Measurements from ENCODE around the gene TNNT2.

TNNT2 gene

DNA sequence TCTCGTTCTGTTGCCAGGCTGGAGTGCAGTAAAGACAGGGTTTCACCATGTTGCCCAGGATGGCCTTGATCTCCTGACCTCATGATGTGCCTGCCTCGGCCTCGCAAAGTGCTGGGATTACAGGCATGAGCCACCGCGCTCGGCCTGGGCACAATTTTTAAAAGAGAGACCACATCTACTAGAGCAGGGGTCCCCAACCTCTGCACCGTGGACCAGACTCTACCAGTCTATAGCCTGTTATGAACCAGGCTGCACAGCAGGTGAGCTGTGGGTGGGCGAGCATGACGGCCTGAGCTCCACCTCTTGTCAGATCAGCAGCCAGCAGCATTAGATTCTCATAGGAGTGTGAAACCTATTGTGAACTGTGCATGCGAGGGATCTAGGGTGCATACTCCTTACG is 20.8 kb downstream of the TNNT2 start:
- DNase-seq (ENCODE audit: low spot score) = no peak

DNA sequence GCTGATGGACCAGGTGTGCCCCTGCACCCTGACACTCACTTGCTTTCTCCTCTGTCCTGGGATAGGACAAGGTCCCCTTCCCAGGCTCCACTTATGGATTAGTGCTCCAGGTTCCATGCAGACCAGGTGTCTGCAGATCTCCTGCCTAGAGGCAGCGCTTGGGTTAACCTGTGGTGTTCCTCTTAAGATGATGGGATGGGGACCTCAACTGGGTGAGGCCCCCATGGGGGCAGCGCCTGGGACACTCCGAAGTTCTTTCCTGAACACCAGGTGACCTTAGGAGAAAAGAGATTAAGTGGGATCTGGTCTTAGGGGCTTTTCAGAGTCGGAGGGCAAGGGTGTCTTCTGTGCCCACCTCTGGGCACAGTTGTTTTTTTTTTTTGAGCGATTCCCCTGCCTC is 21.2 kb downstream of the TNNT2 start:
- DNase-seq (ENCODE audit: low spot score) = no peak

DNA sequence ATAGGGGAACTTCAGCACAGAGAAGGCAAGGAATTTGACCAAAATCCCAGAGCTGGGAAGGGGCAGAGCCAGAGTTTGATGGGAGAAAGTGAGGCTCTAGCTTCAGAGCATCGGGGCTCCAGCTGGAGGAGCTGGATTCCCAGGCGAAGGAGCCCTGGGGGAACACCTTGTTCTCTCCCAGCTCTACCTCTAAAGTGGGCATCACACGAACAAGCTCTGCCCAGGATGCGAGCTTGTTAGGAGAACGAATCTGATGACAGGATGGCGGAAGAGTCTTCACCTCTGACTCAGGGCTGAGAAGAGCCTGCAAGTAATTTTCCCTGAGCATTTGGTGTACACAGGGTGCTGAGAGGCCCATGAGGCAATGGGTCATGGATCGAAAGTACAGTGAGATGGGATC is 22.0 kb downstream of the TNNT2 start:
- DNase-seq (ENCODE audit: low spot score) = no peak

DNA sequence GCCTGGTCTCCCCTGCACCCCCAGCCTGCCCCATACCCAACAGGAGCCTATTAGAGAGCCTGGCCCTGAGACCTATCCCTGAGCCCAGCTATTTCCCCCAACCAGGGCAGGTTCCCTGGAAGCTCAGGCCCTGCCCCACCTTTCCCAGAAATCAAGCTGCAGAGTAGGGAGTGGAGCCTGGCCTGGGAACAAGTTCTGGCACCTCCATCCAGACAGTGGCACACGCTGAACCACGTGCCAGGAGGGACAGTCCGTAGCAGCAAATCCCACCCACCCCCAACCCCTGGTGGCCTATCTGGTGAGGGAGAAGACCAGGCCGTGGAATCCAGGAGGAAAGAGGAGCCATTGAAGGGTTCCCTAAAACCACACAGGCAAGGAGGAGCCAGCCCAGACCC is 22.6 kb downstream of the TNNT2 start:
- DNase-seq (ENCODE audit: low spot score) = no peak

GRCh38 chr1:201354151-201354900 is 23.2 kb downstream of the TNNT2 start:
- DNase-seq (ENCODE audit: low spot score) = no peak

- DNase-seq (ENCODE audit: low spot score) = no peak
Observed at GRCh38 chr1:201353186-201353940, 24.1 kb downstream of the TNNT2 start.

GRCh38 chr1:201351617-201352016 is 25.9 kb downstream of the TNNT2 start:
- no peak for DNase-seq (ENCODE audit: low spot score)

GRCh38 chr1:201350884-201351283 is 26.6 kb downstream of the TNNT2 start:
- no peak for DNase-seq (ENCODE audit: low spot score)

- no peak for DNase-seq (ENCODE audit: low spot score)
Observed at GRCh38 chr1:201350361-201350725, 27.1 kb downstream of the TNNT2 start.

GRCh38 chr1:201349092-201349491 is 28.4 kb downstream of the TNNT2 start:
- no peak for DNase-seq (ENCODE audit: low spot score)

- peak; percentile 60 for DNase-seq (ENCODE audit: low spot score)
Observed at GRCh38 chr1:201348211-201348566, 29.3 kb downstream of the TNNT2 start.

DNA sequence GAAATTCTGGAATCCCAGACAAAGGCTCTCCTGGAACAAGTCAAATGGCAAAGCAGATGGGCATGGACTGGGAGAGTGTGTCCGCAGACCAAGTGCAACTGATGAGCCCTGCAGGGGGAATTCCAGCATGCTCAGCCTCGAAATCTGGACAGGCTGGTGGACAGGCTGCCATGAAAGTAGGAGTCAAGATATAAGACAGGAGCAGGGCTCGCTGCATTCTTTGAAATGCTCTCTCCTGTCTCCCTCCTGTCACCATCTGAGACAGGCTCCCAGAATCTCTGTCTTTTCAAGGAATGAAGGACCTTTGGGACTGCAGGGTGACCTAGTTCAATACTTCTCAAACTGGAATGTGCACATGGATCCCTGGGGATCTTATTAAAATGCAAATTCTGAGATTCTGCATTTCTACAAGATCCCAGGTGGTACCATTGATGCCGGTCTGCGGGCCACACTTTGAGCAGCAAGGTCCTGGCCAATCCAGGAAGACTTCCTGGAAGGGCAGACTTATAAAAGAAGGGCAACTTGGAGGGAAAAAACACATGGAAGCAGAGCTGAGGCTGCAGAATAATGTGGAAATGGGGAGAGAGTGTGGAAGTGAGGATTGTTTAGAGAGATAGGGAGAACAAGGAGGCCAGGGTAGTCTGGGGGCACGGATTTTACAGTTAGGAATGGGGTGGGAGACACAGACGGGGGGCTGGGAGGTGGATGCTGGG is 29.8 kb downstream of the TNNT2 start:
- DNase-seq (ENCODE audit: low spot score) = no peak

GRCh38 chr1:201346987-201347386 is 30.5 kb downstream of the TNNT2 start:
- DNase-seq (ENCODE audit: low spot score) = no peak

DNA sequence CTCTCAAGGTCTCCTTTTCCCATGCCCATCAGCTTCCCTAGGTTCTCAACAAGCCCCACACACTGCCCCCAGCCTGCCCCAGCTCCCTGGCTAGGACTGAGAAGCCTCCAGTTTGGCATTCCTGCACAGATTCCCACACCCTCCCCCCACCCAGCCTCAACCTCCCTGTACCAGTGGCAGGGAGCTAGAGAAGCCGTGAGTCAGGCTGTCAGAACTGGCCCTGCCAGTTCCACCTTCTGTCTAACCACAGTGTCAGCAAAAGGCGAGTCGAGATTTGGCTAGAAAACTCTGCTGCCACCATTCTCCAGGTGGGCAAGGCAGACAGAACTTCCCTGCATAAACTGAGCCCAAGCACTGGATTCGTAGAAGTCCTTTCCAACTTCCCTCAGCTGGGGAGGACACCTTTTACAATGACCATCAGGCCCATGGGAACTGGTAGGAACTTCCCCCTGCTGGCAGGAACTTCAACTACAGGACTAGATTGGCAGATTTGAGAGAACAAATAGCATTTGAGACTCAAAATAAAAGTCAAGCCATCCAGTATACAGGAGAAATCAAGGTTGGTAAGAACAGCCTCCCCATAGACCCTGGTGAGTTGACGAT is 31.0 kb downstream of the TNNT2 start:
- peak; percentile 57 for DNase-seq (ENCODE audit: low spot score)

GRCh38 chr1:201345081-201345355 is 32.5 kb downstream of the TNNT2 start:
- no peak for DNase-seq (ENCODE audit: low spot score)

DNA sequence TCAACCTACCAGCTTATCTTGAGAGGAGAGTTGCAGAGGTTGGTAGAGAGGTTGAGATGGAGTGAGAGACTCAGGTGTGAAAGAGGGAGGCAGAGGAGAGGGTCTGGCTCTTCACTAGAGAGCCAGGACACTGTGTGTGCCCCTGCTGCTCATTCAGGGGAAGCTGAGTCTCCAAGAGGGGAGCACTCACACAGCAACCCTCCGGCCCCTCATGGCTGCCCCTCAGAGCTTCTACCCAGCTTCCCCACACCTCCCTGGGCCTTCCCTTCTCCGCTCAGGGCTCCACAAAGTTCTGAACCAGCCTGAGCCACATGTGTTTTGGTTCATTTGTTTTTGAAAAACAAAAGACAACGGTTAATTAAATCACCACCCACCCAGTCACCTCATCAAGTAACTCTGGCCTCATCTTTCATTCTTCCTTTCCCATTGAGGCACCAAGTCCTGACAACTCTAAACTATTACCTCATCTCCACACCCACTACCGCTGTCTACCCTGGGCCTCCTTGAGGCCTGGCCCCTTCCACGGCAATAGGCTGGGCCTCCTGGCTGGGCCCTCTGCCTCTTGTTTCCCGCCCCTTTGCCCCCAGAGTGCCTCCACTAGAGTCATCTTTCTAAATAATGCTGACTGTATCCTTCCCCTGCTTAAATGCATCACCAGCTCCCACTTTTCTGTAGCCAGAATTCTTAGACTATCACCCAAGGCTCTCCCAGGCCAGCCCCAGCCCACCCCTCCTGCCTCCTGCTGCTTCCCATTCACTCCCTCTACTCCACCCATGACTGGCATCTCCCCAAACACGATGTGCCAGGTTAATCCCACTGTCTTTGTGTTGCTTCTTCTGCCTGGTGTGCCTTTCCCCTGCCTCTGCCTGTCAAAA is 33.0 kb downstream of the TNNT2 start:
- no peak for DNase-seq (ENCODE audit: low spot score)

DNA sequence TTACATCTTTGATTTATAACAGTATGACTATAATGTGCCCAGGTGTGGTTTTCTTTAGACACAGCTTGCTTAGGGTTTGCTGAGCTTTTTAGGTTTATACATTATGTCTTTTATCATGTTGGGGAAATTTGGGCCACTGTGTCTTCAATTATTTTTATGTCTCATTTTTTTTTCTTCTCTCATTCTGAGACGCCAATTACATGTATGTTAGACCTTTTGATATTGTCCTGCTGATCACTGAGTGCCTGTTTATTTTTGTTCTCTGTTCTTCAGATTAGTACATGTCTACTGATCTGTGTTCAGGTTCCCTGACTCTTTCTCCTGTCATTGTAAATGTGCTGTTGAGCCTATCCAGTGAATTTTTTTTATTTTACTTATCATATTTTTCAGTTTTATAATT is 36.1 kb downstream of the TNNT2 start:
- DNase-seq (ENCODE audit: low spot score) = no peak

DNA sequence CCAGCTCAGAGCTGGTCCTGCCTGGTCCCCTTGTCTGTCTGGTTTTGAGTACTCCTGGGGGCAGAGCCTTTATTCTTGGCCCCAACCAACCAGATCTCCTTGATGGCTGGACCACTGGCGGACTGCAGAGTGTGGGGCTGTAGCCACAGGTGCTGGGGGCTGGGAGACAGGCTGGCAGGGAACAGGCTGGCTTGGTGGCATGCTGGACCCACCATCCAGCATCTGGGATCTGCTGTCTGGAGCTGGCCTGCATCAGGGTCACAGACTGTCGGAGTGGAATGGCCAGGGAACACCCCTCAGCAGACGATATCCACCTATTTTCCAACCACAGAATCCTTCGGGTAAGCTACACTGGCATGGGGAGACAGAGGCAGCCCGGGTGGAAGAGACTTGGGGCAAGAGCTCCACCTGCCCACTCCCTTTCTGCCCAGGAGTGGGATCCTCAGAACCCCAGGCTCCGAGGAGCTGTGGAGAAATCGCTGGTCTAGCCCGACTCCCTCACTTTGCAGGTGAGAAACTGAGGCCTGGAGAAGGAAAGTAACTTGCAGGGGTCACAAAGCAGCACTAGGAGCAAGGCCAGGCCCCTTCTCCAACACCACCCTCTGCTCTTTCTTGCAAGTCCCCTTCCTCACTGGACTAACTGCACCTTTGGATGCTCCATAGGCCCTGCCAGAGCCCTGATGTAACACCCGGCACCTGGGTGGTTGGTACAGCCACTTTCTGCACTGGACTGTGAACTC is 40.6 kb downstream of the TNNT2 start:
- no peak for DNase-seq (ENCODE audit: low spot score)

- DNase-seq (ENCODE audit: low spot score) = no peak
Observed at GRCh38 chr1:201335901-201336300, 41.6 kb downstream of the TNNT2 start.

- no peak for DNase-seq (ENCODE audit: low spot score)
Observed at GRCh38 chr1:201335174-201335870, 42.2 kb downstream of the TNNT2 start.
